ENCODE results near the gene TGIF1. TPM values are rescaled to one million over a fixed set of nuclear protein-coding genes. Genes with fewer than 3 reads are reported as not detected.
A peak's percentile ranks its signal among the peaks of the same experiment; 100 is the strongest.

The TGIF1 gene
- total RNA-seq, 1 donor from 2014 or later: 441 TPM

DNA sequence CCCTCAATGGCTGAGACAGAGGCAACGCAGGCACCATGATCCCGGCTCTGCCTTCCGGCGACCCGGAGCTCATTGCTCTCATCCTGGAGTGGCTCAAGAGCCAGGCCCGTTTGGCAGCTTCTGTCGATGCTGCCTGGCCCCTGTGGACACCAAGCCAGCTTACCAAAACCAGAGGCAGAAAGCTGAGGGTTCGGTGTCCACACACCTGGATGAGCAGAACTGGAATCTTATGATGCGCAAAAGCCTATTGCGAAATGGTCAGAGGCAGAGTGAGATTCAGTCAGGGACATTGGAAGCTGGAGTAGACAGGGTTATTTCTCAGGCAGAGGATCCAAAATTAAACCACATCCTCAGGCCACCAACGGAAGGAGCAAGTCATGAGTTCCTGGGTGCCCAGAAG is 34.9 kb upstream of the TGIF1 start:
- DNase-seq (ENCODE audit: low read depth) (no peak), FAIRE-seq (no peak)
- Histone ChIP-seq H3K27me3 (ENCODE audit: control insufficient read depth, insufficient read depth, low read length) (no peaks in the 10 kb centered on the region), H3K4me3 (ENCODE audit: low read depth, low read length) (no peak overlapping the region), H3K36me3 (ENCODE audit: control insufficient read depth, insufficient read depth, low read length) (no peaks in the 10 kb centered on the region)
- TF ChIP-seq, protein P1, sequence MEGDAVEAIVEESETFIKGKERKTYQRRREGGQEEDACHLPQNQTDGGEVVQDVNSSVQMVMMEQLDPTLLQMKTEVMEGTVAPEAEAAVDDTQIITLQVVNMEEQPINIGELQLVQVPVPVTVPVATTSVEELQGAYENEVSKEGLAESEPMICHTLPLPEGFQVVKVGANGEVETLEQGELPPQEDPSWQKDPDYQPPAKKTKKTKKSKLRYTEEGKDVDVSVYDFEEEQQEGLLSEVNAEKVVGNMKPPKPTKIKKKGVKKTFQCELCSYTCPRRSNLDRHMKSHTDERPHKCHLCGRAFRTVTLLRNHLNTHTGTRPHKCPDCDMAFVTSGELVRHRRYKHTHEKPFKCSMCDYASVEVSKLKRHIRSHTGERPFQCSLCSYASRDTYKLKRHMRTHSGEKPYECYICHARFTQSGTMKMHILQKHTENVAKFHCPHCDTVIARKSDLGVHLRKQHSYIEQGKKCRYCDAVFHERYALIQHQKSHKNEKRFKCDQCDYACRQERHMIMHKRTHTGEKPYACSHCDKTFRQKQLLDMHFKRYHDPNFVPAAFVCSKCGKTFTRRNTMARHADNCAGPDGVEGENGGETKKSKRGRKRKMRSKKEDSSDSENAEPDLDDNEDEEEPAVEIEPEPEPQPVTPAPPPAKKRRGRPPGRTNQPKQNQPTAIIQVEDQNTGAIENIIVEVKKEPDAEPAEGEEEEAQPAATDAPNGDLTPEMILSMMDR (IDR thresholded peaks at IDR 0.05; ENCODE audit: insufficient read depth, low read length, severe bottlenecking): no peak

DNA sequence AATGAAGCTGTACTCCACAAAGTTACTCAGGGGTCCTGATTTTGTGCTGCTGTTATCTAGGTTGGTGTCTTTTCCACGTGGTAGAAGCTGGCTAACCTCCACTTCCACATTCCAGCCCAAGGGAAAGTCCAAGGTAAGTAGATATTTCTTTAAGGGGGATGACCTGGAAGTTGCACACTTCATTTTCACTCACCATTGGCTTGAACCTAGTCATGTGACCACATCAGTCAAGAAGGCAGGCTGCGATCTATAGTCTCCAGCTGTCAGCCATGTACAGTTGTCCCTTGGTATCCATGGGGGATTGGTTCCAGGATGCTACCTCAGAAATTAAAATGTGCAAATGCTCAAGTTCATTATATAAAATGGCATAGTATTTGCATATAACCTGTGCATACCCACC is 31.9 kb upstream of the TGIF1 start:
- H3K4me3 ChIP-seq (ENCODE audit: low read depth, low read length): no peak overlapping the region
- no peaks in the 10 kb centered on the region for H3K27me3 ChIP-seq (ENCODE audit: control insufficient read depth, insufficient read depth, low read length)
- FAIRE-seq (no peak), DNase-seq (ENCODE audit: low read depth) (no peak)
- TF ChIP-seq, protein P1 (IDR thresholded peaks at IDR 0.05; ENCODE audit: insufficient read depth, low read length, severe bottlenecking): no peak
- H3K36me3 ChIP-seq (ENCODE audit: control insufficient read depth, insufficient read depth, low read length): no peaks in the 10 kb centered on the region

DNA sequence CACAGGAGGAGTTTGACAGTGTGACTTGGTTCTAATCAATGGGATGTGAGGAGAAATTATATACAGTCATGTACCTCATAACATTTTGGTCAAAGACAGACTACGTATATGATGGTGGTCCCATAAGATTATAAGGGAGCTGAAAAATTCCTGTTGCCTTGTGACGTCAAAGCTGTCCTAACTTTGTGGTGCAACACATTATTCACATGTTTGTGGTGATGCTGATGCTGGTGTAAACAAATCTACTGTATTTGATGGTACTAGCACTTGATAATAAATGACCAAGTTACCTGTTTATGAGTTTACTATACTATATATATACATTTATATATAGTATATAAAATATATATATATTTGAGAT is 29.1 kb upstream of the TGIF1 start:
- TF ChIP-seq, protein P1 (IDR thresholded peaks at IDR 0.05; ENCODE audit: insufficient read depth, low read length, severe bottlenecking): no peak
- FAIRE-seq: no peak

DNA sequence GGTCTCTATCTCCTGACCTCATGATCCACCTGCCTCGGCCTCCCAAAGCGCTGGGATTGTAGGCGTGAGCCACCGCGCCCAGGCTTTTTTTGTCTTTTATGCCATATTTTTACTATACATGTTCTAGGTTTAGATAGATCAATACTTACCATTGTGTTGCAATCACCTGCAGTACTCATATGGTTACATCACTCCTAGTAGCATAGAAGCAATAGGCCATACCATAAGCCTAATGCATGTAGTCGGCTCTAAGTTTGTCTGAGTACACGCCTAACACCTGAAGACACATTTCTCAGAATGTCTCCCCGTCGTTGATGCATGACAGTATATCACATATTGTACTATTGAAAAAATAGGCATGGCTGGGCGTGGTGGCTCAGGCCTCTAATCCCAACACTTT is 27.1 kb upstream of the TGIF1 start:
- peak; percentile 31 for DNase-seq (ENCODE audit: low read depth)
- TF ChIP-seq, protein P1 (IDR thresholded peaks at IDR 0.05; ENCODE audit: insufficient read depth, low read length, severe bottlenecking): no peak
- FAIRE-seq: no peak
- no peaks in the 10 kb centered on the region for H3K27me3 ChIP-seq (ENCODE audit: control insufficient read depth, insufficient read depth, low read length)
- no peak overlapping the region for H3K4me3 ChIP-seq (ENCODE audit: low read depth, low read length)
- no peaks in the 10 kb centered on the region for H3K36me3 ChIP-seq (ENCODE audit: control insufficient read depth, insufficient read depth, low read length)

More for the DNA sequence above, 29.1 kb upstream of the TGIF1 start:
- Histone ChIP-seq H3K4me3 (ENCODE audit: low read depth, low read length) (no peak overlapping the region), H3K27me3 (ENCODE audit: control insufficient read depth, insufficient read depth, low read length) (no peaks in the 10 kb centered on the region), H3K36me3 (ENCODE audit: control insufficient read depth, insufficient read depth, low read length) (no peaks in the 10 kb centered on the region)
- no peak for DNase-seq (ENCODE audit: low read depth)

DNA sequence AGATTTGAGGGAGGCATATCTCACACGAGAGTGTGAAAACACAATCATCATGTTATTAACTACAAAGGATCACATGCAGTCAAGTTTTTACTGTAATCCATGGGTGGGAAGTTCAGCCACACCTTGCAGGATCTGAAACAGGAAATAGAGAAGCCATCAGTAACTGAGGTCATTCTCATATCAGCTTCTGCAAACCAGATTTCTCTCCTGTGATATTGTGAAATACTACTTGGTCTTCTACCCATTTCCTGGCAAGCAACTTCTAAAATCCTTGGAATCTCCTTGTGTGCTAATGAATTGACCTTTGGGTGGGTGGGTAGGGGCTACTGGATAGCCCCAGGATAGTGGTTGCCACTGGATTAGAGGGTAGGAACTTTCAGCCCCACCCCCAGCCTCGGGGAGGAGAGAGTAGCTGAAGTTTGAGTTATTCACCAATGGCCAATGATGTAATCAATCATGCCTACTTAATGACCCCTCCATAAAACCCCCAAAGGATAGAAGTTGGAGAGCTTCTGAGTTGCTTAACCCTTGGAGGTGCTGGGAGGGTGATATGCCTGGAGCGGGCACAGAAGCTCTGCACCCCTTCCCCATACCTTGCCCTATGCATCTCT is 25.6 kb upstream of the TGIF1 start:
- TF ChIP-seq, protein P1 (IDR thresholded peaks at IDR 0.05; ENCODE audit: insufficient read depth, low read length, severe bottlenecking): no peak
- no peak for FAIRE-seq
- Histone ChIP-seq H3K4me3 (ENCODE audit: low read depth, low read length) (no peak overlapping the region), H3K36me3 (ENCODE audit: control insufficient read depth, insufficient read depth, low read length) (no peaks in the 10 kb centered on the region), H3K27me3 (ENCODE audit: control insufficient read depth, insufficient read depth, low read length) (no peaks in the 10 kb centered on the region)
- peak; percentile 68 for DNase-seq (ENCODE audit: low read depth)

DNA sequence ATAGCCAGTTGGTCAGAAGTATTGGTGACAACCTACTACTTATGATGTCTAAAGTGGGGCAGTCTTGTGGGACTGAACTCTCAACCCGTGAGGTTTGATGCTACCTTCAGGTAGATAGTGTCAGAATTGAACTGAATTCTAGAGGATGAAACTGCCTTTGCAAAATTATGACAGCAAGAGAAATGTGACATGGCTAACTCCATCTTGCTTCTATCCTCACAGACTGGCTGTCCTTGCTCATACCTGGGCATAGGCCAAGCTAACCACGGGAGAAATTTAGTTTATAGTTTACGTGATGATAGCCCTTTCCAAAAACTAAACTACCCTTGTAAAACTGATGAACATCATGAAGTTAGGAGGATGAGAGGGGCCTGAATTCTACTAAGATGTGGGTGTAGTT is 24.9 kb upstream of the TGIF1 start:
- TF ChIP-seq, protein P1 (IDR thresholded peaks at IDR 0.05; ENCODE audit: insufficient read depth, low read length, severe bottlenecking): no peak
- DNase-seq (ENCODE audit: low read depth) (no peak), FAIRE-seq (peak; percentile 18)
- Histone ChIP-seq H3K4me3 (ENCODE audit: low read depth, low read length) (no peak overlapping the region), H3K27me3 (ENCODE audit: control insufficient read depth, insufficient read depth, low read length) (no peaks in the 10 kb centered on the region), H3K36me3 (ENCODE audit: control insufficient read depth, insufficient read depth, low read length) (no peaks in the 10 kb centered on the region)

Measured in bronchial epithelial cell (primary cell).